ENCODE data around the gene DBNL.

Gene DBNL

DNA sequence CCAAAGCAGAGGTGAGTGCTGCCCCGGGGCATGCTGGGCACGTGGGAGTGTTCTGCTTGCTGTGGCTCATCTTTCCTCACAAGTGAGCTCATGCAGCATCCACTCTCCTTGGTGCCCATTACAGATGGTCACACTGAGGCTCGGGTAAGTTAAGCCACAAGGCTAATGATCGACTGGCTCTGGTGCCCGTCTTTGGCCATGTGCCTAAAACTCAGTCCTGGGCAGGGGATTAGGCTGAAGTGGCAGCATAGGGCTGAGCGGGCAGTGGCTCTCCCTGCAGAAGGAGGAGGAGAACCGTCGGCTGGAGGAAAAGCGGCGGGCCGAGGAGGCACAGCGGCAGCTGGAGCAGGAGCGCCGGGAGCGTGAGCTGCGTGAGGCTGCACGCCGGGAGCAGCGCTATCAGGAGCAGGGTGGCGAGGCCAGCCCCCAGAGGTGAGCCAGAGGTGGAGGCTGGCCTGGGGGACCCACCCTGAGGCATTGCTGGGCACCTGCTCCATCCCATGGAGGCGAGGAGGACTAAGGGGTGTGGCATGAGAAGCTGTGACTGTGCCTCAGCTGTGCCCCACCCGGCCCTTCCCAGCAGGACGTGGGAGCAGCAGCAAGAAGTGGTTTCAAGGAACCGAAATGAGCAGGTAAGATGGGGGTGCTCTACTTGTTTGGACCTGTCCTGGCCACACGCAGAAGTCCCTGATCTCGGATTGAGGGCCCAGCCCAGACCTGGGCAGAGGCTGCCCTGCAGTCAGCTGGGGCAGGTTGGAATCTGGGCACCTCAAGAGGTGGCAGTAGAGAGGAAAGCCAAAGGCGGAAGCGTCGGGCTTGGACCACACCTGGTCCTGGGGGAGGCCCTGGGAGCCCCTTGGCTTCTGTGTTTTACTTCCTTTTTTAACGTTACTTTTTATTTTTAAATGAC is 13.6 kb downstream of the DBNL start:
- TF ChIP-seq, protein P1, sequence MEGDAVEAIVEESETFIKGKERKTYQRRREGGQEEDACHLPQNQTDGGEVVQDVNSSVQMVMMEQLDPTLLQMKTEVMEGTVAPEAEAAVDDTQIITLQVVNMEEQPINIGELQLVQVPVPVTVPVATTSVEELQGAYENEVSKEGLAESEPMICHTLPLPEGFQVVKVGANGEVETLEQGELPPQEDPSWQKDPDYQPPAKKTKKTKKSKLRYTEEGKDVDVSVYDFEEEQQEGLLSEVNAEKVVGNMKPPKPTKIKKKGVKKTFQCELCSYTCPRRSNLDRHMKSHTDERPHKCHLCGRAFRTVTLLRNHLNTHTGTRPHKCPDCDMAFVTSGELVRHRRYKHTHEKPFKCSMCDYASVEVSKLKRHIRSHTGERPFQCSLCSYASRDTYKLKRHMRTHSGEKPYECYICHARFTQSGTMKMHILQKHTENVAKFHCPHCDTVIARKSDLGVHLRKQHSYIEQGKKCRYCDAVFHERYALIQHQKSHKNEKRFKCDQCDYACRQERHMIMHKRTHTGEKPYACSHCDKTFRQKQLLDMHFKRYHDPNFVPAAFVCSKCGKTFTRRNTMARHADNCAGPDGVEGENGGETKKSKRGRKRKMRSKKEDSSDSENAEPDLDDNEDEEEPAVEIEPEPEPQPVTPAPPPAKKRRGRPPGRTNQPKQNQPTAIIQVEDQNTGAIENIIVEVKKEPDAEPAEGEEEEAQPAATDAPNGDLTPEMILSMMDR (IDR thresholded peaks at IDR 0.05; ENCODE audit: insufficient read depth, missing control alignments), result no peak
- FAIRE-seq, result no peak
- DNase-seq (ENCODE audit: insufficient read length, low spot score), result no peak

GRCh38 chr7:44058759-44059218 is 14.3 kb downstream of the DBNL start:
- TF ChIP-seq, protein P1 (IDR thresholded peaks at IDR 0.05; ENCODE audit: insufficient read depth, missing control alignments), result no peak
- no peak for FAIRE-seq

GRCh38 chr7:44059219-44060090 is 15.0 kb downstream of the DBNL start:
- TF ChIP-seq, protein P1 (IDR thresholded peaks at IDR 0.05; ENCODE audit: insufficient read depth, missing control alignments), result no peak
- FAIRE-seq, result no peak
- no peak for DNase-seq (ENCODE audit: insufficient read length, low spot score)

More at GRCh38 chr7:44058759-44059218, 14.3 kb downstream of the DBNL start:
- no peak for DNase-seq (ENCODE audit: insufficient read length, low spot score)

GRCh38 chr7:44060091-44060947 is 15.8 kb downstream of the DBNL start:
- FAIRE-seq, result no peak
- DNase-seq (ENCODE audit: insufficient read length, low spot score), result no peak
- TF ChIP-seq, protein P1 (IDR thresholded peaks at IDR 0.05; ENCODE audit: insufficient read depth, missing control alignments), result no peak

GRCh38 chr7:44060948-44061644 is 16.6 kb downstream of the DBNL start:
- no peak for DNase-seq (ENCODE audit: insufficient read length, low spot score)
- TF ChIP-seq, protein P1 (IDR thresholded peaks at IDR 0.05; ENCODE audit: insufficient read depth, missing control alignments), result no peak
- FAIRE-seq, result no peak

- TF ChIP-seq, protein P1 (IDR thresholded peaks at IDR 0.05; ENCODE audit: insufficient read depth, missing control alignments), result no peak
Observed at GRCh38 chr7:44061645-44062179, 17.2 kb downstream of the DBNL start.

More at GRCh38 chr7:44061645-44062179, 17.2 kb downstream of the DBNL start:
- FAIRE-seq (no peak), DNase-seq (ENCODE audit: insufficient read length, low spot score) (no peak)
